GM21825 (cell line): Measurements from ENCODE around the gene PRR13.
A peak's percentile ranks its signal among the peaks of the same experiment; 100 is the strongest.
"Not testable (repeated sequence)": the region's sequence is repeated elsewhere in the genome, so short reads cannot be mapped to it uniquely, and the experiment has no call there.

ENCODE experiments used
- ATAC-seq: cut with Tn5 transposase; IDR thresholded peaks from one replicate; pipeline ENCODE4 v1.9.1; 2021; ENCODE audit warnings: mild to moderate bottlenecking, moderate library complexity; ENCODE audit not compliant: unreplicated experiment

PRR13 gene

DNA sequence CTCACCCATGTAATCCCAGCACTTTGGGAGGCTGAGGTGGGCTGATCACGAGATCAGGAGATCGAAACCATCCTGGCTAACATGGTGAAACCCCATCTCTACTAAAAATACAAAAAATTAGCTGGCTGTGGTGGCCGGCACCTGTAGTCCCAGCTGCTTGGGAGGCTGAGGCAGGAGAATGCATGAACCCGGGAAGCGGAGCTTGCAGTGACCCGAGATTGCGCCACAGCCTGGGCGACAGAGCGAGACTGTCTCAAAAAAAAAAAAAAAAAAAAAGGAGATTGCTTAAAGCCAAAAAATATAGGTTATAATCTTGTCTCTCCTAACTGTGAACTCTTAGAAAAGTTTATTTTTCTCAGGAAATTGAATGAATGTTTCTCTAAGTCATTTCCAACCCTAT lies 6.2 kb upstream of the PRR13 start:
- ATAC-seq = not testable (repeated sequence)

DNA sequence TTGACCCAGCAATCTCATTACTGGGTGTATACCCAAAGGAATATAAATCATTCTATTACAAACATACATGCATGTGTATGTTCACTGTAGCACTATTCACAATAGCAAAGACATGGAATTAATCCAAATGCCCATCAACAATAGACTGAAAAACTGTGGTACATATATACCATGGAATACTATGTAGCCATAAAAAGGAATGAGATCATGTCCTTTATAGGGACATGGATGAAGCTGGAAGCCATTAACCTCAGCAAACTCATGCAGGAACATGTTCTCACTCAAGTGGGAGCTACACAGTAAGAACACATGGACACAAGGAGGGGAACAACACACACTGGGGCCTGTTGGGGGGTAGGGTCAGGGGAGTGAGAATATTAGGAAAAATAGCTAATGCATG lies 2.0 kb upstream of the PRR13 start:
- not testable (repeated sequence) for ATAC-seq

DNA sequence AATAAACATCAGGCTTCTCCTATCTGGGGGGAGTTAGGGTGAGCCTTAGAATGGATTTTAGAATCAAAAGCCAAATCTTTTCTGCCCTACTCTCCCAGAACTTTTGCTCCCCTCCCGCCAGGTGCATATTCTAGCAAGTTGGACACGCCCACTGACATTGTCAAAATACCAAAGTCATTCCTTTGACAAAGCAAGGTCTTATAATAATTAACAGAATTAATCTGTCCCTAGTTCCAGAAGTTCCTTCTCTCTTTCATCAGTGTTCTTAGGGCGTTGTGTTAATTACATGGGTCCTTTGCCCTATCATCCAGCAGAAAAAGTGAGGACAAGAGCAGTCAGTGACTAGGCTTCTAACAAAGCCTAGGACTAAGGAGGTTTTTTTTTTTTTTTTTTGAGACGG lies 2.4 kb downstream of the PRR13 start:
- ATAC-seq = no peak

DNA sequence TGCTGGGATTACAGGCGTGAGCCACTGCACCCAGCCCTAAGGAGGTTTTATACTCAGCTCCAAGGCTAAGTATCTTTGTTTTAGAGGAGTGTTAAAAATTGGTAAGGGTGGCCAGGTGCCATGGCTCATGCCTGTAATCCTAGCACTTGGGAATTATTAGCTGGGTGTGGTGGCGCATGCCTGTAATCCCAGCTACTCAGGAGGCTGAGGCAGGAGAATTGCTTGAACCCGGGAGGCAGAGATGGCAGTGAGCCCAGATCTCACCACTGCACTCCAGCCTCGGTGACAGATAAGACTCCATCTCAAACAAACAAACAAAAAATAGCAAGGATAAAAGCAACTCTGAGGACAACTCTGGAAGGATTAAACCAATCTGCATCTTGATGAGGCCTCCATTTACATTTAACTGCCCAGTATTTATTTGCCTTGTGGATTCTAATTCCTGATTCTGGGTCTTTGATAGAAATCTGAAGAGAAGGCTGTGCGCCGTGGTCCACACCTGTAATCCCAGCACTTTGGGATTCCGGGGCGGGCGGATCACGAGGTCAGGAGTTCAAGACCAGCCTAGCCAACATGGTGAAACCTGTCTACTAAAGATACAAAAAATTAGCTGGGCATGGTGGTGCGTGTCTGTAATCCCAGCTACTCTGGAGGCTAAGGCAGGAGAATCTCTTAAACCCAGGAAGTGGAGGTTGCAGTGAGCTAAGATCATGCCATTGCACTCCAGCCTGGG lies 3.2 kb downstream of the PRR13 start:
- not testable (repeated sequence) for ATAC-seq

DNA sequence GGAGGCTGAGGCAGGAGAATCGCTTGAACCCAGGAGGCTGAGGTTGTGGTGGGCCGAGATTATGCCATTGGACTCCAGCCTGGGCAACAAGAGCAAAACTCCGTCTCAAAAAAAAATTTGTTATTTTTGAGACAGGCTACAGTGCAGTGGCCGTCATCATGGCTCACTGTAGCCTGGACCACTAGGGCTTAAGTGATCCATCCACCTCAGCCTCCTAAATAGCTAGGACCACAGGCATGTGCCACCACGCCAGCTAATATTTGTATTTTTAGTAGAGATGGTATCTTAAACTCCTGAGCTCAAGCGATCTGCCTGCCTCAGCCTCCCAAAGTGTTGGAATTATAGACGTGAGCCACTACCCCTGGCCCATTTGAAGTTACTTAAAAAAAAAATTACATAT lies 9.4 kb downstream of the PRR13 start:
- ATAC-seq = no peak

DNA sequence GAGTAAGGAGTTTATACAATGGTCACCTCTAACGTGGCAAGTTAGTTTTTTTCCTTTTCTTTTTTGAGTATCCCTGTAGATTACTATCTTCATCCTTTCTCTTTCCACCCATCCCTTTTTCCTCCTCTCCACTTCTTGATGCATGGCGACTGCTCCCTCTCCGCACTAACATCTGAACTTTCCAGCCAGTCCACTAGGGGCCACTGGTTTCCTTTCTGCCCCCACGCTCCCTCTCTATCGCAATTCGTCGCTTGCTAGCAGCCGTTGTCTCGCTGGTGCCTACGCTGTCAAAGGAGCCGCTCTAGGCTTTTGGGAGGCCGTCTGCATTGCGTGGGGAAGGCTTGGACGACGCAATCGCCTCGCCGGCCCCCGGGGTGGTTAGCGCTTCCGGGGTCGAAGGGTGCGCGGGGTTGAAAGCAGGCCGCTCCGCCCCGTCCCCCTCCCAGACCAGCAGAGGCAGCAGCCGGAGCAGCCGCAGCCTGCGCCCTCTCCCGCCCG lies 10.2 kb downstream of the PRR13 start, which contains the start of gene PCBP2:
TSS of gene PCBP2 (plus strand) at position 442 of the 498 bp plus-strand sequence. CDS start 2,699 bp downstream, outside the sequence.
- peak; percentile 96 for ATAC-seq

DNA sequence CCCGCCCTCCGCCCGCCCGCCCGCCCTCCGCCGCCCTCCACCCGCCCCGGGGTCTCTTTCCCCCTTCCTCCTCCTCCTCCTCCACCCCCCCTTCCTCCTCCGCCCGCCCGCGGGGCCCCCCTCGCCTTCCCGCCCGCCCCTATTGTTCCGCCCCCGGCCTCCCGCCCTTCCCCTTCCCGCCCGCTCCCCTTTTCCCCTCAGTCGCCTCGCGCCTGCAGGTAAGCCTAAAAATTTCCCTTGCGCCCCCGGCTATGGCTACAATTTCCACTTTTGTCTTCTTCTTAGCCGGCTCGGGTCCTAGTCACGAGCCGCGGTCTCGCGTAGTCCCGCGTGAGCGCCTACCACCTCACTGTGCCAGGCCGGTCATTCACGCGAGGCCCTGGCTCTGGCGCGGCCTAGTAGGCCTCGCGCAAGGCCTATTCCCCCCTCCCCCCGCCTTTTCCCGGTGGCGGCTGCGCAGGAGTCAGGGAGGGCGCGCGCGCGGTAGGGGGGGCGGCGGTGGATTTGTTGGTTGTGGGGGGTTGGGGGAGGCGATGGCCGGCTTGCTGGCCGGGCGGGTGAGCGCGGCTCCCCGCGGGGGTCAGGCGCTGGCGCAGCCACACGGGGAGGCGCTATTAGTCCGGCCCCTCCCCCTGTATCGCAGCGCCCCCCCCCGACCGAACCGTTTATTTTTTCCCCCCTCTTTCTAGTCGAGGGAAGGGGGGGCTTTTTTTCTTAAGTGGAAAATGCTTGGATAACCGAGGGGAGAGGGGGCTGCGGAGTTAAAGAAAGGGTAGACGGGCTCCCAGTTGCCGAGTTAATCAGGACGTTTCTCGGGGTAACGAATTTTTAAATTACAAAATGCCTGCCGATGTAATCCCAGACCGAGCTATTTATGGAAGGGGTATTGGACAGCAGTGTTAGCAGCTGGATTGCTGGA lies 10.9 kb downstream of the PRR13 start:
- ATAC-seq = peak; percentile 34

DNA sequence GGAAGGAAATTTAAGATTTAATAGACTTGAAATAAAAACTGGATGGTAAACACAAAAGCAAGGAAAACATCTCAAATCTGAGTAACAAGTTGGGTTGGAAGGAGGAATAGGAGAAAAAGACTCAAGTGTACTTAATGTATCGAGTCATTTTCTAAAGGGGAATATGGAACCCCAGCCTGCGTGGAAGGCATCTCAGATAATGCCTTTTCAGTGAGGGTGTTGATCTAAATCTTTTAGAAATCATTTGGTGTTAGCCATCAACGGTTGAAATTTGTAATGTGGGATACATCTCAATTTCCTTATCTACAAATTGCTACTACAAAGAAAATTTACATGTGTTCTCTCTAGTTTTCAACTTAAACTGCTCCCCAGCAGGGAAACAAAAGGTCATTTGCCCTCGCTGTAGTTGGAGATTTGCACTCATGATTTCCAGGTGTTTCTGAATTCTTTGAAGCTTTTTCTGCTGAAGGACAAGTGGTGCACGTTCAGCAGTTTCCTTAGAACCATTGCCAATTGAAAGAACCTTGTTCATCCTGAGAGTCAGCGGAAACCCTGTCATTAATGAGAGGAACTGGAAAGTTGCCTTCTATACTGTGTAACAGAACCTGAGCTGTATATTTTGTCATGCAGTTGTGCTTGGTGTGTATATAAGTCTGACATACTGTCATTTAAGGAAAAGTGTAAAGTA lies 12.6 kb downstream of the PRR13 start:
- no peak for ATAC-seq

DNA sequence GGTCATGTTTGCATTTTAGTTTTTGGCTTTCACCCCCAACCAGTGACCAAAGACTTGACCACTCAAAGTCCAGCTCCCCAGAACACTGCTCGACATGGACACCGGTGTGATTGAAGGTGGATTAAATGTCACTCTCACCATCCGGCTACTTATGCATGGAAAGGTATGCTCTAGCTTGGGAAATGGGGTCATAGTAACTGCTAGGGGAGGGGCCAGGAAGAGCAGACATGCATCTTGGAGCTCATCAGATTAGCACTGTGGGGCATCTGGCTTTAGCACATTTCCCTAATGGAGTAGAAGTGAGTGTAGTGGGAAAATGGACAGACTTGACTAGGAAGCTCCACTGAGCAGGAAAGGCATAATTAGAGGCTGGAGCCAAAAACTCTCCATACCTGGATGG lies 13.2 kb downstream of the PRR13 start:
- no peak for ATAC-seq

DNA sequence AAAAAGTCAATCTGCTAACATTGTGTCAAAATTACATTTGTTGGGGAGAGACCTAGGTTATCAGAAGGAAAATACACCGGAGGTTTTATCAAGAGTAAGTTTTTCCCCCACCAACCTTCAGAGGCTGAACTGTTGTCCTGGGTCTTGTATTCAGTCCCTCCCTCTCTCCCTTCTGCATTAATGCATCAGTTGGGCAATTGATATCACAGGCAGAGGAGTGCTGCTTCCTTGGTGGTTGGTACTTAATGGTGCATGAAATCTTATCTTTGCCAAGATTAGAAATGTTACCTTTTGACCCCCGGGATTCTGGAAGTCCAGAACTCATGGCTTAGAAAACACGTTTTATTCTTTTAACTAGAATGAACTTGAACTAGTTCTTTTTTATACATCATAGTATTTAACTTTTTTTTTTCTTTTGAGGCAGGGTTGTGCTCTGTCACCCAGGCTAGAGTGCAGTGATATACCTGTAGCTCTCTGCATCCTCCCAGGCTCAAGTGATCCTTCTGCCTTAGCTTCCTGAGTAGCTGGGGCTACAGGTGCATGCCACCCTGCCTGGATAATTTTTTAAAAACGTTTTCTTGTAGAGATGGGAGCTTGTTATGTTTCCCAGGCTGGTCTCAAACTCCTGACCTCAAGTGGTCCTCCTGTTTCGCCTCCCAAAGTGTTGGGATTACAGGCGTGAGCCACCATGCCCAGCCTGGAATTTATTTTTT lies 15.3 kb downstream of the PRR13 start:
- ATAC-seq = no peak

DNA sequence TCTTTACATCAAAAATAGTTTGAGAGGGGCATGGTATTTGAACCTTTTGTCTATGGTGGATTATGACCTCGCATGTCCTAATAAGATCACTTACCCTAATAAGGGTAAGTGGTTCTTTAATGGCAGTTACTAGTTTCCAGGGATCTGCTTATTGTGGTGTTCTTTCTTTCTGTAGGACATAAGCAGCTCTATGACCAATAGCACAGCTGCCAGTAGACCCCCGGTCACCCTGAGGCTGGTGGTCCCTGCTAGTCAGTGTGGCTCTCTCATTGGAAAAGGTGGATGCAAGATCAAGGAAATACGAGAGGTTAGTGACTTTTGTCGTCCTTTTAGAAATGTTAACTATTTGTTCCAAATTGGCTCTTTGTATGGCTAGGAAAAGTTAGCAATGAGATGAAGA lies 17.6 kb downstream of the PRR13 start:
- no peak for ATAC-seq

DNA sequence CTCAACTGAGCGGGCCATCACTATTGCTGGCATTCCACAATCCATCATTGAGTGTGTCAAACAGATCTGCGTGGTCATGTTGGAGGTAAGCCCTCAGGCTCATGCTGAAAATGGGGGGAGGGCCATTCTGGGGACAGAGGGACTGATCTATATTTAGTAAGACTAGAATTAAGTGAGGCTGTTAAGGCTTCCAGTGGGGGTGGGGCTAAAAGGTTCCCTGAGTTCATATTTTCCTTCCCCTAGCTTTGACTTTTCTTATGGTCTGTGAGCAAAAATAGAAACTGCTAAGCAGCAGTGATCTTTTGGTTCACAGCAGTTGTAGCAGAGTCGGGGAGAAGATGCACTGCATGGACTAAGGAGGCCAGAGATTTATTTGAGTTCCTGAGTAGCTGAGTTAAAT lies 19.5 kb downstream of the PRR13 start:
- no peak for ATAC-seq

DNA sequence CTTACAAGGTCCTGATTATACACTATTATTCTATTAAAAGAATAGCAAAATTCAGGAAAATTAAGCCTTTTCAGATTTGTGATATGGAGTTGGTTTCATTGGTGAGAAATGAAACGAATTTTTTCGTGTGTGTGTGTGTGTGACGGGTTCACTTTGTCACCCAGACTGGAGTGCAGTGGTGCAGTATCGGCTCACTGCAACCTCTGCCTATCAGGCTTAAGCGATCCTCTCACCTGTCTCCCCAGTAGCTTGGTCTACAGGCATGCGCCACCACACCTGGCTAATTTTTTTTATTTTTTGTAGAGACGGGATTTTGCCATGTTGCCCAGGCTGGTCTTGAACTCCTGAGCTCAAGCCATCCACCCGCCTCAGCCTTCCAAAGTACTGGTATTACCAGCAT lies 20.1 kb downstream of the PRR13 start:
- no peak for ATAC-seq

DNA sequence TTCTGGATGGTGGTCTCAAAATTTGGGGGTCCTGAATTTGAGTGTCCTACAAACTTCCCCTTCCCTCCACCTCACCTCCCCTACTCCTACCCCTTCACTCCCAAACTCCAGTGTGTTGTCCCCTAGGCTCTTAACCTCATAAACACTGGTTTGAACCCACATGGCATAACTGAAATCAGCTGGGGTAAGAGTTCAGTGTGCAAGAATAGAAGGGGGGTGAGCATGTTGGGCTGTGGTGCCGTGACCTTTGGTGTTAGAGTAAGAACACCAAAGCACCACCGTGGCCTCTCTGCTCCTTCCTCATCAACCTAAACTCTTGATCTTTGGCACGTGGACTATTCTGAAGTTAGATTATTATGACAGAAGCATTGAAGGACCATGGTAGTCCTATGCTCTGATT lies 21.4 kb downstream of the PRR13 start:
- ATAC-seq = no peak

DNA sequence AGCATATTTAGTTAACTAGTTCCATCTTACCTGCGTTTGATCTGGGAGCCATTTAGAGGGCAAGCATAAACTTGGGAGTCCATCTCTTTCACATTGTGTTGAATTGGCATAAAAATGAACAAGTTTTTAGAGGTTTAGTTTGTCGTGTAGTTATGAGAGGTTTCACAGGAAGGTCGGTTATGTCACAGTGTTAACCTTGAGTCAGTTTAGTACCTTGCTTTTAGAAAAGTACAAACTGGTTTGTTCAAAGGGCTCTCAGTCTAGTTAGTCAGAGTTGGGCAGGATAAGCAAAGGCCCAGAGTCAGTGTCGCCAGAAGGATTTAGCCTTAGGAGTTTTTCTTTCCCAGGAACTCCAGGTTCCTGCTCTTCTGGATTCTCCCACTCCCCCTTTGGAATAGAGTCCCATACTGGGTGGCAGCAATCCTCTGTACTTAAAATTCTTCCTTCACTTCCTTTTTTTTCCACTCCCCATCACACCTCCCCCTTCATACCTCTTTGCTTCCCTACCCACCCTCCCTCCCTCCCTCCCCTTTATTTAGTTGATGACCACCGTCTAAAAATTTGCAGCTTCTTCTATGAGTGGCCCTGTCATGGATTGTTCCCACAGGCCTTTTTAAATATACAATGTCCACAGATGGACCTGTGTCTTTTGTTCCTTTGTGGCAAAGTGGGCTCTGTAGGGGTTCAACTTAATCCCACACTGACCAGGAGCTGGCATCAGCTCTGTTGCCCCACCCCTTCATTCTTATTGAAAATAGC lies 22.4 kb downstream of the PRR13 start:
- ATAC-seq = no peak

DNA sequence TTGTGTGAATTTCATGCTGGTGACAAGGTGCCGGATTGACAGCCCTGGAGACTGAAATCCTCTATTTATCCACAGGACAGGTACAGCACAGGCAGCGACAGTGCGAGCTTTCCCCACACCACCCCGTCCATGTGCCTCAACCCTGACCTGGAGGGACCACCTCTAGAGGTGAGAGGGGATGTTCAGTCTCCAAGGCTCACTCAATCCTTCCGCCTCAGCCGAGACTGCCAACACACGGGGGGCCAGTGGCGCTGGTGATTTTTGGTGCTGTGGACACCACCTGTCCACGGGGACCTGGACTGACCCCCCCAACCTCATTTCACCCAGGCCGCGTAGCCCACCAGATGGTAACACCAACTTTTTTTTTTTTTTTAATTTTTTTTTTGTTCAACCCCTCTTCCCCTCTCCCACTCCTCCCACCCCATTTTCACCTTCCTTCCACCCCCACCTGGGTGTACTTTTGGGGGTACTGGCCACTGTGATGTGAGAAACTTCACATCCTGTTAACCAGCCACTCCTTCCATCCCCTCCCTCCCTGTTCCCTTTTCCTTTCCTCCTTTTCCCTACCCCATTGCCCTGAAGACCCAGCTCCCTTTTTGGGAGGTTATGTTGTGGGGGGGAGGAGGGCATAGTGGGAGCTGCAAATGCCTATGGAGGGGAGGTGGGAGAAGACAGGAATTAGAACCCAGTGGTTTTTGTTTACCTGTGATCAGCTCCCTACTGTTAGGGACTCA lies 23.3 kb downstream of the PRR13 start:
- ATAC-seq = no peak

DNA sequence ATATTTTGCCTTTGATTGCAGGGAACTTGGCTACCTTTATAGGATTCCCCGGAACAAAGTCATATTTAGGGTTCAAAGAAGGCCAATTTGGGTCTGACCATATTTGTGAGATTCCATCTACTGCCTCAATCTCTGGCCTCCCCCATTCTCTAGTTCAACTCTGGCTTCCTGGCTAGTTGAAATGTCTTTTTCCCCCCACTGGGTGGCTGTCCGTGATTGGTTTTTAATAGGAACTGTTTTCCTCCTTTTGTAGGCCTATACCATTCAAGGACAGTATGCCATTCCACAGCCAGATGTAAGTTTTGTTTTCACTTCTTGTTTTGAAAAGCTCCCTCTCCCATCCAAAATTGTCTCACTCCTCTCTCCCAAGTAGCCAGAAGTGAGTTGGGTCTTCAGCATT lies 24.1 kb downstream of the PRR13 start:
- ATAC-seq = no peak

DNA sequence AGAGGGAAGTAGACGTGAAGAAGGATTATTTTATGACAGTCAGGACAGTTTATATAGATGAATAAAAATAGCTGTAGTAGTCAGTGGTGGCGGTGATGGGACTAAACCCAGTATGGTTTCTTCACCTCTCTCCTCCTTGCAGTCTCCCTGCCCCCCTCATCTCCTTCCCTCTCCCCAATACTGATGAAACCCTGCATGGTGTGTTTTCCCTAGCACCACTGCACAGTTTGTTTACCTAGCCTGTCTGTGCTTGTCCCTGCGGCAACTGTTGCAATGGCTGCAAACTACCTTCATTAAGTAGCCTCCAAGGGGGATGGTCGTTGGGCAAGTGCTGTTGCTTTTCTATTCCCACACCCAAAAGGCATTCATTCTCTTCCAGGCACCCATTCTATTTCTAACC lies 25.1 kb downstream of the PRR13 start:
- ATAC-seq = no peak

DNA sequence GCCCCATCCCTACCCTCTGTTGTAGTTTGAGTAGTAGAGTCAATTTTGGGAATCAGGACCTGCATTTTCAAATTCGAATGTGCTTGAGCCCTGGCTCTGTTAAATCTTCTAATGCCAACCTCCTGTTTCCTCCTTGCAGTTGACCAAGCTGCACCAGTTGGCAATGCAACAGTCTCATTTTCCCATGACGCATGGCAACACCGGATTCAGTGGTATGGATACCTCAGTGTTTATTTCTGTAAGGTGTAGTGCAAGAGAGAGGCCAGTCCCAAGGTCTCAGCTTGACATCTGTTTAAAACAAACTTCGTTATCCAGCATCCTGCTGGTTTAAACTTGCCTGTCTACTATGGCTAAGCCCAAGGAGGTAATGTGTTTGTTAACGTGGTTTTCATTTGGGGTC lies 25.5 kb downstream of the PRR13 start:
- no peak for ATAC-seq
